Lower lobe of right lung (tissue), 2 donors: ENCODE measurements around the gene GLIS1. TPM values are rescaled to one million over a fixed set of nuclear protein-coding genes. Genes with fewer than 3 reads are reported as not detected.

Source experiments
- ATAC-seq, 2 donors: fragments of 200-7000 bp; cut with Tn5 transposase; one replicate each; pipeline ENCODE4 v1.9.1; 2020 to 2022; ENCODE audit warnings: mild to moderate bottlenecking in 2 of 2, moderate library complexity in 2 of 2
- DNase-seq: peaks from one replicate; pipeline ENCODE4 v3.0.0-alpha.2; 2020
- H3K27ac ChIP-seq: fragments of 200-600 bp; one replicate; pipeline ENCODE4 v1.8.0; 2022
- H3K27me3 ChIP-seq: fragments of 200-600 bp; one replicate; pipeline ENCODE4 v1.8.0; 2022; ENCODE audit warnings: low read depth
- H3K36me3 ChIP-seq: fragments of 200-600 bp; one replicate; pipeline ENCODE4 v1.8.0; 2022; ENCODE audit warnings: mild to moderate bottlenecking
- H3K4me1 ChIP-seq: fragments of 200-600 bp; one replicate; pipeline ENCODE4 v1.8.0; 2022
- H3K4me3 ChIP-seq: fragments of 200-600 bp; one replicate; pipeline ENCODE4 v1.8.0; 2022; ENCODE audit warnings: mild to moderate bottlenecking
- H3K9me3 ChIP-seq: fragments of 200-600 bp; one replicate; pipeline ENCODE4 v1.8.0; 2022
- intact Hi-C: fragments of 100-400 bp; cut with DNase I; formaldehyde crosslinking; loops from one replicate; pipeline ENCODE4 v1.11.0; 2022
- total RNA-seq: library from RNA; stranded (reverse); fragmentation: NEBNext Ultra II Directional; extraction: Animal tissue kit (Norgen Biotek cat#: 25700); gene quantifications from one replicate; pipeline ENCODE4 v1.2.1, GENCODE V29; 2021
- TF ChIP-seq, protein P1 (sequence below): fragments of 200-600 bp; IDR thresholded peaks from one replicate; pipeline ENCODE4 v1.8.0; 2022; ENCODE audit warnings: antibody characterized with exemption, mild to moderate bottlenecking
- donor health status: DM: no; HTN: yes; CAD: no; lungs with severe emphysema.

GLIS1 gene
- total RNA-seq, 1 donor from 2014 or later, result not detected

GRCh38 chr1:53687901-53688300 is 51.1 kb downstream of the GLIS1 start:
- DNase-seq (no peak), ATAC-seq (no peak)
- intact Hi-C loops, result no loop called here
- Histone ChIP-seq H3K27me3 (peaks cover 53% of the 10 kb centered on the region), H3K4me1 (no peaks in the 10 kb centered on the region), H3K4me3 (no peak overlapping the region), H3K36me3 (no peaks in the 10 kb centered on the region), H3K9me3 (no peaks in the 10 kb centered on the region), H3K27ac (no peak overlapping the region)
- TF ChIP-seq, protein P1, sequence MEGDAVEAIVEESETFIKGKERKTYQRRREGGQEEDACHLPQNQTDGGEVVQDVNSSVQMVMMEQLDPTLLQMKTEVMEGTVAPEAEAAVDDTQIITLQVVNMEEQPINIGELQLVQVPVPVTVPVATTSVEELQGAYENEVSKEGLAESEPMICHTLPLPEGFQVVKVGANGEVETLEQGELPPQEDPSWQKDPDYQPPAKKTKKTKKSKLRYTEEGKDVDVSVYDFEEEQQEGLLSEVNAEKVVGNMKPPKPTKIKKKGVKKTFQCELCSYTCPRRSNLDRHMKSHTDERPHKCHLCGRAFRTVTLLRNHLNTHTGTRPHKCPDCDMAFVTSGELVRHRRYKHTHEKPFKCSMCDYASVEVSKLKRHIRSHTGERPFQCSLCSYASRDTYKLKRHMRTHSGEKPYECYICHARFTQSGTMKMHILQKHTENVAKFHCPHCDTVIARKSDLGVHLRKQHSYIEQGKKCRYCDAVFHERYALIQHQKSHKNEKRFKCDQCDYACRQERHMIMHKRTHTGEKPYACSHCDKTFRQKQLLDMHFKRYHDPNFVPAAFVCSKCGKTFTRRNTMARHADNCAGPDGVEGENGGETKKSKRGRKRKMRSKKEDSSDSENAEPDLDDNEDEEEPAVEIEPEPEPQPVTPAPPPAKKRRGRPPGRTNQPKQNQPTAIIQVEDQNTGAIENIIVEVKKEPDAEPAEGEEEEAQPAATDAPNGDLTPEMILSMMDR, result no peak

GRCh38 chr1:53687426-53687825 is 51.5 kb downstream of the GLIS1 start:
- Histone ChIP-seq H3K36me3 (no peaks in the 10 kb centered on the region), H3K27me3 (peaks cover 56% of the 10 kb centered on the region), H3K4me1 (no peaks in the 10 kb centered on the region), H3K27ac (no peak overlapping the region), H3K9me3 (no peaks in the 10 kb centered on the region), H3K4me3 (no peak overlapping the region)
- intact Hi-C loops, result no loop called here
- TF ChIP-seq, protein P1, result no peak
- ATAC-seq, result no peak
- no peak for DNase-seq

- intact Hi-C loops, result no loop called here
- Histone ChIP-seq H3K36me3 (no peaks in the 10 kb centered on the region), H3K27ac (no peak overlapping the region), H3K27me3 (peaks cover 56% of the 10 kb centered on the region), H3K9me3 (no peaks in the 10 kb centered on the region), H3K4me1 (no peaks in the 10 kb centered on the region), H3K4me3 (no peak overlapping the region)
- ATAC-seq (no peak), DNase-seq (no peak)
- TF ChIP-seq, protein P1, result no peak
These were observed 52.0 kb downstream of the GLIS1 start for GRCh38 chr1:53686965-53687267.

DNA sequence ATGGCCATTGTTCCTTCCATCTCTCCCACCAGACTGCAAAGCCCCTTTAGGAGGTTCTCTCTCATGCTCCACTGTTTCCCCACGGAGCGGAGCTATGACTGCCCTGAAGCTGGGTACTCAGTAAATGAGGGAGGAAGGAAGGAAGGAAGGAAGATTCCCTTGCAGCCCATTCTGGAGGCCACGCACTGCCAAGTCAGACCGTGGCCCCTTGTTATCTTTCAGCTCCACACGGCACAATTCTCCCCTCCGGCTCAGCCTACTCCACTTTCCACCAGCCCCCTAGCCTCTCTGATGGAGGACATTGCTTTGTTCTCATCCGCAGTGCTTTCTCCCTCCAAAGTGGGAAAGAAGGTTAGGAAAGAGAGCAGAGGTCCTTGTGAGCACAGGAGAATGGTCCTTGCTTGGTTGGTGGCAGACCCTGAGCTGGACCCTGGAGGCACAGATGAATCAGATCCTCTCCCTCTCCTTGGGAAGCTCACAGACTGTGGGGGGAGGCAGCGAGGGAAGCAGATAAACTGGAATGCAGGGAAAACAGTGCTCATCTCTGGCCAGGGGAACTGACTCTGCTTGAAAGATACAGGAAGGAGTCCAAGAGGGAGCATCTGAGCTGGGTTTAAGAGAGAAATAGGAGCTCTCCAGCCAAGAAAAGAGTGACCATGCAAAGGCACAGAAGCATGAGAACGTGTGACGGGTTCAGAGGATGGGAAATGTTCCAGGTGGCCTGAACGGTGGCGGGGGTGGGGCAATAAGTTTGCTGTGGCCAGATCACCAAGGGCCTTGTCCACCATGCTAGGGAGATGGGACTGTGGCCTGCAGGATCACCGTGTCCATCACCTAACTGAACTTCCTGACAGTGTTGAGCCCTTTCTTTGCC is 52.6 kb downstream of the GLIS1 start:
- Histone ChIP-seq H3K4me1 (no peaks in the 10 kb centered on the region), H3K9me3 (no peaks in the 10 kb centered on the region), H3K27me3 (peaks cover 57% of the 10 kb centered on the region), H3K4me3 (no peak overlapping the region), H3K27ac (no peak overlapping the region), H3K36me3 (no peaks in the 10 kb centered on the region)
- TF ChIP-seq, protein P1, result no peak
- ATAC-seq (no peak), DNase-seq (no peak)
- intact Hi-C loops, result no loop called here

GRCh38 chr1:53685272-53686051 is 53.5 kb downstream of the GLIS1 start:
- TF ChIP-seq, protein P1, result no peak
- ATAC-seq, result peak in 1 of 2 donors; percentile 9

More at GRCh38 chr1:53685272-53686051, 53.5 kb downstream of the GLIS1 start:
- H3K36me3 ChIP-seq, result no peaks in the 10 kb centered on the region
- H3K4me1 ChIP-seq, result no peaks in the 10 kb centered on the region
- DNase-seq, result no peak
- H3K27ac ChIP-seq, result no peak overlapping the region
- H3K9me3 ChIP-seq, result no peaks in the 10 kb centered on the region
- intact Hi-C loops, result no loop called here
- peaks cover 61% of the 10 kb centered on the region for H3K27me3 ChIP-seq
- no peak overlapping the region for H3K4me3 ChIP-seq
